ENCODE data around the gene IL17RC.

- TF ChIP-seq CTCF (IDR thresholded peaks at IDR 0.05) (peak in 3 of 5 experiments; percentile 49 to 54 (median 50)), POLR2AphosphoS5 (IDR thresholded peaks at IDR 0.05) (peak; percentile 14 to 44 (median 41))
Observed at GRCh38 chr3:9915254-9916141, 1.4 kb upstream of the IL17RC start.

All from transverse colon (tissue), 4 donors.